HUES6 (cell line): ENCODE data around the gene CASKIN1.
A peak's percentile ranks its signal among the peaks of the same experiment; 100 is the strongest.

Experiments used
- H3K27ac ChIP-seq: 2 replicates; pipeline ENCODE4 v1.7.0; 2013; ENCODE audit warnings: low read depth, mild to moderate bottlenecking, low read length, inconsistent platforms
- H3K27me3 ChIP-seq: 2 replicates; pipeline ENCODE4 v1.6.1; 2013; ENCODE audit warnings: low read length; ENCODE audit not compliant: control insufficient read depth, insufficient read depth
- H3K36me3 ChIP-seq: 2 replicates; pipeline ENCODE4 v1.6.1; 2013; ENCODE audit warnings: low read length; ENCODE audit not compliant: control insufficient read depth, insufficient read depth
- H3K4me1 ChIP-seq: 2 replicates; pipeline ENCODE4 v1.6.1; 2013; ENCODE audit warnings: low read length; ENCODE audit not compliant: control insufficient read depth, insufficient read depth
- H3K4me3 ChIP-seq: 2 replicates; pipeline ENCODE4 v1.5.1; 2013; ENCODE audit warnings: low read depth, low read length
- H3K9ac ChIP-seq: one replicate; pipeline ENCODE4 v1.6.1; 2013; ENCODE audit warnings: mild to moderate bottlenecking, low read length
- H3K9me3 ChIP-seq: 2 replicates; pipeline ENCODE4 v1.6.1; 2013; ENCODE audit warnings: low read depth, low read length; ENCODE audit not compliant: control insufficient read depth, insufficient read depth

Gene CASKIN1

GRCh38 chr16:2223221-2223941, 27.0 kb upstream of the CASKIN1 start, which contains the start of gene E4F1:
Gene E4F1, plus strand, starts transcription at chr16:2223591. Its CDS starts 23 bp downstream, at chr16:2223614.
- Histone ChIP-seq H3K36me3 (peaks cover 7% of the 10 kb centered on the region; the same call in 1 of the 2 replicates), H3K27ac (peak within 1 kb of the TSS; percentile 80), H3K9me3 (no peaks in the 10 kb centered on the region), H3K27me3 (no peaks in the 10 kb centered on the region), H3K9ac (peak within 1 kb of the TSS; percentile 93), H3K4me3 (peak within 1 kb of the TSS; percentile 93), H3K4me1 (no peaks in the 10 kb centered on the region)

GRCh38 chr16:2216330-2216729, 19.9 kb upstream of the CASKIN1 start:
- H3K4me1 ChIP-seq = peaks cover 14% of the 10 kb centered on the region
- H3K9ac ChIP-seq = no peak overlapping the region
- H3K36me3 ChIP-seq = peaks cover 21% of the 10 kb centered on the region
- no peaks in the 10 kb centered on the region for H3K27me3 ChIP-seq
- no peaks in the 10 kb centered on the region for H3K9me3 ChIP-seq
- peak overlapping the region; percentile 47; the same call in 1 of the 2 replicates for H3K4me3 ChIP-seq
- H3K27ac ChIP-seq = no peak overlapping the region

- Histone ChIP-seq H3K27me3 (no peaks in the 10 kb centered on the region), H3K9ac (peak within 1 kb of the TSS; percentile 100), H3K4me1 (peaks cover 20% of the 10 kb centered on the region), H3K4me3 (peak within 1 kb of the TSS; percentile 95), H3K9me3 (no peaks in the 10 kb centered on the region), H3K36me3 (peaks cover 23% of the 10 kb centered on the region), H3K27ac (peak within 1 kb of the TSS; percentile 91)
Observed at GRCh38 chr16:2214719-2214968, 18.2 kb upstream of the CASKIN1 start, which contains the start of gene PGP. Gene PGP, minus strand, starts transcription at chr16:2214840. Its CDS starts 63 bp downstream, at chr16:2214777.

- Histone ChIP-seq H3K27me3 (no peaks in the 10 kb centered on the region), H3K27ac (peak overlapping the region; percentile 62; the same call in 1 of the 2 replicates), H3K36me3 (peaks cover 29% of the 10 kb centered on the region), H3K9ac (peak overlapping the region; percentile 98), H3K9me3 (no peaks in the 10 kb centered on the region), H3K4me1 (peaks cover 20% of the 10 kb centered on the region), H3K4me3 (peak overlapping the region; percentile 95)
Observed at GRCh38 chr16:2213817-2214718, 17.7 kb upstream of the CASKIN1 start.

GRCh38 chr16:2212362-2213324, 16.2 kb upstream of the CASKIN1 start:
- Histone ChIP-seq H3K36me3 (peaks cover 43% of the 10 kb centered on the region), H3K4me1 (peaks cover 20% of the 10 kb centered on the region), H3K27ac (no peak overlapping the region), H3K4me3 (peak overlapping the region; percentile 95), H3K9ac (no peak overlapping the region), H3K9me3 (no peaks in the 10 kb centered on the region), H3K27me3 (no peaks in the 10 kb centered on the region)

- Histone ChIP-seq H3K9ac (no peak overlapping the region), H3K36me3 (peaks cover 50% of the 10 kb centered on the region), H3K27me3 (no peaks in the 10 kb centered on the region), H3K9me3 (no peaks in the 10 kb centered on the region), H3K4me3 (no peak overlapping the region), H3K27ac (no peak overlapping the region), H3K4me1 (peaks cover 20% of the 10 kb centered on the region)
Observed at GRCh38 chr16:2211923-2212347, 15.5 kb upstream of the CASKIN1 start.

- Histone ChIP-seq H3K4me1 (peaks cover 24% of the 10 kb centered on the region), H3K36me3 (peaks cover 54% of the 10 kb centered on the region), H3K9ac (no peak within 1 kb of the TSS), H3K27ac (no peak within 1 kb of the TSS), H3K4me3 (no peak within 1 kb of the TSS), H3K27me3 (no peaks in the 10 kb centered on the region), H3K9me3 (no peaks in the 10 kb centered on the region)
Observed at GRCh38 chr16:2210386-2211365, 14.3 kb upstream of the CASKIN1 start, which contains the start of gene BRICD5. Gene BRICD5, minus strand, starts transcription at chr16:2210863. Its CDS starts 30 bp downstream, at chr16:2210833.

- H3K36me3 ChIP-seq = peaks cover 54% of the 10 kb centered on the region
- no peak overlapping the region for H3K4me3 ChIP-seq
- H3K9me3 ChIP-seq = no peaks in the 10 kb centered on the region
- no peaks in the 10 kb centered on the region for H3K27me3 ChIP-seq
- H3K9ac ChIP-seq = no peak overlapping the region
- H3K4me1 ChIP-seq = peaks cover 24% of the 10 kb centered on the region
- no peak overlapping the region for H3K27ac ChIP-seq
Observed at GRCh38 chr16:2210009-2210332, 13.6 kb upstream of the CASKIN1 start.

- H3K36me3 ChIP-seq = peaks cover 54% of the 10 kb centered on the region
- no peak overlapping the region for H3K27ac ChIP-seq
- no peaks in the 10 kb centered on the region for H3K27me3 ChIP-seq
- H3K4me3 ChIP-seq = no peak overlapping the region
- peaks cover 24% of the 10 kb centered on the region for H3K4me1 ChIP-seq
- H3K9me3 ChIP-seq = no peaks in the 10 kb centered on the region
- no peak overlapping the region for H3K9ac ChIP-seq
Observed at GRCh38 chr16:2209258-2210008, 13.0 kb upstream of the CASKIN1 start.
